Inflammatory macrophage treated with lipopolysaccharide for 1 hour (primary cell): ENCODE measurements around the gene SPAG16.
A peak's percentile ranks its signal among the peaks of the same experiment; 100 is the strongest.

Source experiments
- DNase-seq, 2 donors: peaks; one replicate each; pipeline ENCODE4 v3.0.0-alpha.2; 2020 to 2022

SPAG16 gene

DNA sequence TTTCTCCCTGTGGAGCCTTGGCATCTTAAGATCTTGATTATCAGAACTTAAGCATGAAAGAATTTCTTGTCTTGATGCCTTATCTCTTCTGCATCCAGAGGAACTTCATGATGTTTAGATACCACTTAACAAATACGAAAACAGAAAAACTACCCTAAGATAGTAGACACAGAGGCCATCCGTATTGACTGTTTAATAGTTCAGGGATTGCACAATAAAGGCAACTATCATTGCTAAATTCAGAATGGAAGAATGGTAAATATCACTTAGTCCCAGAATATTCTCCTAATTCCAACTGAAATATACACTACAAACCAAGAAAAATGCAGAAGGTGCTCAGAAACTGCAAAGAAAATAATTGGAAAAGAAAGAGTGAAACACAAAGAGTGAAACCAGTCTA, 912.0 kb downstream of the SPAG16 start:
- DNase-seq = no peak

DNA sequence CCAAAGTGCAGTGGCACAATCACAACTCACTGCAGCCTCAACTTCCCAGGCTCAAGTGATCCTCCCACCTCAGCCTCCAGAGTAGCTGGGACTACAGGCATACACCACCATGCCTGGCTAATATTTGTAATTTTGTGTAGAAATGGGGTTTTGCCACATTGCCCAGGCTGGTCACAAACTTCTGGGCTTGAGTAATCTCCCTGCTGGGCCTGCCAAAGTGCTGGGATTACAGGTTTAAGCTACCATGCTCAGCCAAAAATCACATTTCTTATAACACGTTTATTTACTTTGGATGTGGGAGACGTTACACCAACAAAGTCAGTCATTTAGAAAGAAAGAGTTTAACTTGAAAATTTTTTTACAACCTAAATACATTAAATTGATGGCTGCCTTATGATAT, 917.6 kb downstream of the SPAG16 start:
- DNase-seq = no peak

DNA sequence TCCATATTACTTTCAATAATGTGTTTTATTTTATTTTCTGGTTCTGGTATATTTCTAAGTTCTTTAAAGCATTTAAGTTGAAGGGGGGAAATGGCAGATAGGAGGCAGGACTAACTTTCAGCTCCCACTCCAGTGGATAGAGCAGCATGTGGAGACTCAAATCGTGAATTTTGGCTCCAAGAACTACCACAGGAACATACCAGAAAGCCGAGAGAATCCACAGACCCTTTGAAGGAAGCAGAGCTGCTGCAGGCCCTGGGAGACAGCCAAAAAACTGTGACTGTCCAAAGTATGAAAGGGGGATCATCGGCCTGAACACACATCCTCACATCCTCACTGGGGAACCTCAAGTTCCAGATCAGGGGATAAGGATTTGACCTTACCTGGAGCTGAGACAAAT, 919.0 kb downstream of the SPAG16 start:
- no peak for DNase-seq

DNA sequence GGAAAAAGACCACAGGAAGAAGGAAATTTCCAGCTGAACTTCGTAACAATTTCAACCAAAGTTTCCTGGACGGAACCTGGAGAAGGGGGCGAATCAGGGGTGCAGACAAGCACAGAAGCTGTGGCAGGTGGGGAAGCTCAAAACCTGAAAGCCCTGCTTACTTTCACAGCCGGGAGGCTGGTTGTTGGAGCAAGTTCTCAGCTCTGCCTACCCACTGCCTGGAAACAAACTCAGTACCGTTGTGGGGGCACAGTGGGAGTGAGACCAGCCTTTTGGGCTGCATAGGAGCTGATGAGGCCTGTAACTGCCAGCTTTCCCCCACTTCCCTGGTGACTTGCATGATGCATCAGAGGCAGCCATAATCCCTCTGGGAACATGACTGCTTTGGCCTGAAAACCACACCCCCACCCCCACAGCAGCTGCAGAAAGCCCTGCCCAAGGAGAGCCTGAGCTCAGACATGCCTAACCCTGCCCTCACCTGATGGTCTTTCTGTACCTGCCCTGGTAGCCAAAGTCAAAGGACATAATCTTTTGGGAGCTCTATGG, 919.6 kb downstream of the SPAG16 start:
- no peak for DNase-seq

DNA sequence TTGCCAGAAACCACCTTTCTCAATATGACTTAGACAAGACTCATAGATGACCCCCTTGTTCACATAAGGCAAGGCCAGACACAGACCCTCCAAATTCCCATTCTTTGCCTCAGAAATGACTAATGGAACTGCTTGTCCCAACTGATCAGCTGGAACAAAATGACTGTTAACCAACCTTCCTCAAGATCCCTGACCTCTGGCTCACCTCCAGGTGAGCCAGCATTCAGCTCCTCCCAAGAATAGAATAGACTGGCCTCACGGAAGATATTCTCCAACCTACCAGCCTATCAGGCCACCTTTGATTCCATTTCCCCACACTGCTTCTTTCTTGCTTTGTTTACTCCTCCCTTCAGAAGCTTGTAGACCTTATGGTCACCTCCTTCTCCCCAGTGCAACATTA, 930.8 kb downstream of the SPAG16 start:
- DNase-seq = no peak

DNA sequence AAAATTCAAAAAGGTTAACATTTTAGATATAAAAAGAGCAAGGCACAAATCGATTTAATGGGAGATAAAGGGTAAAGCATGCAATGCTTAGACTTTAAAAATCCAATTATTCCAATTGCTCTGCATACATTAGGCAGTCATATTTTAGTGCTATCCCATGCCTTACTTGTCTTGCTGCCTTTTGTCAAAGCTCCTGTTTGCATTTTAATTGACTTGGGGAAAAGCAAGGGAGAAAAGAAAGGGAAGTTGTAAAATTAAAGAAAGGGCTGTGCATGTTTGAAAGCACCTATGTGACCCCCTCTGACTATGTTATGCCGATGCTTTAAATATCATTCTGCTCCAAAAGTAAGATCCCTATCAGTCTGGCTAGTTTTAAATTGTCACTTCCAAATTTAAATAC, 932.9 kb downstream of the SPAG16 start:
- DNase-seq = no peak

DNA sequence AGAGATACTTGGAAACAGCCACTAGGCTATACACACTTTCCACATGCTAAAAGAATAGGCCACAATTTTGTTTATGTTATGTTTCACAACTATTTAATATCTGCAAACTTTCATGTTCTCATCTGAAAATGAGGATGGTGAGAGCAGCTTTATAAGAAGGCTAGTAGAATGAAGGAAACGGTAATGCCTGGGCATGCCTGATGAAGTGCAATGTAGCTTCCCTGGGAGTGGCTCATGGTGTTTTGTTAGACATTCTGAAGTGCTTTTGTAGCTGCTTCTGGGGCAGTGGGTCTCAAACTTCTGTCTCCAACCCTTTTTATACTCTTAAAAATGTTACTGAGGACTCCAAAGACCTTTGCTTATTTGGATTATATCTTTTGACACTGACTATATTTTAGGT, 933.3 kb downstream of the SPAG16 start:
- no peak for DNase-seq

DNA sequence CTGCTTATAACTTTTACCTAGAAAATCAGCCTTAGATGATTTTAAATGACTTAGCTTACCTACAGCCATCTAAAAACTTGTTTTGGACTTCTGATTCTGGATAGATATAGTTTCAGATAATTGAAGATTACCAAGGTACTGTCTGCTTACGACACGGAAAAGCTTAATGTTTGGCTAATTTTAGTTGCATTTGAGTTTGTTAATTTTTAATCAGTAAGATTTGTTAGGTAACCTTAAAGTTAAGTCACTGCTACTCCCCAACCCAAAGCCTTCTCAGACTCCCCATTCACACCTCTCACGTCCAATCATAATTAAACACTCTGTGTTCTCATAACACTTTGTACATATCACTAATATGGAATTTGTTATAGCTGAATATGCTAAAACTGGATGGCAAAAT, 936.0 kb downstream of the SPAG16 start:
- no peak for DNase-seq

DNA sequence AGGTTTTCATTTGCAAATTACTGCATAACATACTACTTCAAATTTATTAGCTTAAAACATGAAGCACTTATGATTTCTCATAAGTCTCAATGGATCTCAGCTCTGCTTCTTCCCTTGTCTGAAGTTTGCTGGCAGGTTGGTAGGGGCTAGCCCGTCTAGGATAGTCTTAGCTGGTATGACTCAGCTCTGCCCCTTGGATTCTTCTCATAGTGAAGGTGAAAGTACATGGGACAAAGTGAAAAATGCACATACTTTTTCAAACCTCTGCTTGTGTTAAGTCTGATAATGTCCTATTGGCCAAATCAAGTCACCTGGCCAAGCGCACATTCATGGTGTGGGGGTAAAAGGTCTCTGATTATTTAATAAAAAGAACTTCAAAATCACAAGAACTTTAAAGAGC, 941.8 kb downstream of the SPAG16 start:
- DNase-seq = no peak

DNA sequence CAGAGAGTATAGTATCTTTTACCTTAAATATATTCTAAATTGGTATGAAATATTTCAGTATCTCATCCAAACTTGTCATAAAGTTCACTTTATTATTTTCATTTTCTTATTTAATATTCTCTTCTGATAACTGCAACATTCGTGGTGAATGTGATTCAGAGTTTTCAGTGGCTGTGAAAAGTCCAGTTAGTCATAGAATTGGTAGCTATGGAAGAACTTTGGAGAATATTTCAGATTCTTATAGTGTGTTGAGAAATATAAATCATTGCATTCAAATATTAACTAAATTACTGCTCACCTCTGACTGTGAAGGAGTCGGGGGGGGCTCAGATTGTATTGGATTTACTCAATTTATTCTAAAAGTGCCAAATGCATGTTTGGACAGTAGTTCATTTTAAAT, 948.0 kb downstream of the SPAG16 start:
- DNase-seq = no peak

DNA sequence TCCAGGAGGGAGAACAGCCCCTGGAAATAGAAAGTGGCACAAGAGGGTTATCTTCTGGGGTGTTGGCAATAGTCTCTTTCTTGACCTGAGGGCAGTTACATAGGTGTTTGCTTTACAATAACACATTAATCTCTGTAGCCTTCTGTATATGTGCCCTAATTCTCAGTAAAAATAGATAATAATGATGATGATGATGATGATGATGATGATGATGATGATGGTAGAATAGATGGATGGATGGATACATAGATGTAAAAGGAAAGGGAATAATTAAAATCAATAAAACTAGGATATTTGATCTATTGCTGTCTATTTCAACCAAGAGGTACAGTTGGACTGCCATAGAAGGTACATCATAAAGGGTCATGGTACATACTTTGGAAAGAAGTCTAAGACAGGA, 948.9 kb downstream of the SPAG16 start:
- no peak for DNase-seq

DNA sequence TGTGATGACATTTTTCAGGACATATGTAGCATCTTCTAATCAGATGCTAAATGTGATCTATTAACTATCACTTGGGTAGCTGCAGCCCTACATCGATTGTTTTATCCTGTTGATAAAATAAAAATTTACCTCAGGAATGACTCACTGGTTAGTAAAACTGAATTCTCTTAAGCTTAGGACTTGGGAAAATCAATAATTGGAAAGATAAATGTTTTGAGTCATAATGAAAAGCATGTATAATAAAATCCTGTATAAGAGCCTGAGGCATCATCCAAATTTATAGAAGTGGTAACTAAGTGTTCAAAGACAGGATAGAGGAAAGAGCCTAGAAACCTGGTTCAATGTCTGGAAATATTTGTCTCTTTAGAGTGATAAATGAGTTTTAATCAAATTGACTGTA, 958.5 kb downstream of the SPAG16 start:
- DNase-seq = no peak

DNA sequence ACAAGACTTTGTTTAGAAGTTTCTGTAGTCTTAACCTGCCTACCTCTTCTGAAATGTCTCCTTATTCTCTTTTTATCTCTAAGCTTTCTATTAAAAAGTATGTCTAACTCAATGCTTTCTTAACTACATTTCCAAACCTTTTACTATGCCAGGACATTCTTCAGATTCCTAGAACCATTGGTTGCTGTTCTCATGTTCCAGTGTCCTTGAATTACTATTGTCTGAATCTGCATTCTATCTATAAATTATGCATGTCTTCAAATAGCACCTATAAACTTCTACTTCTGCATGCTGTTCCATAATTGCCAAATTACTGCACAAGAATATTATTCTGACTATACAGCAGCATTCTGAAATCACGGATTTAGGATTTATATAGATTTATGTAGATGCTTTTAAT, 960.6 kb downstream of the SPAG16 start:
- no peak for DNase-seq

DNA sequence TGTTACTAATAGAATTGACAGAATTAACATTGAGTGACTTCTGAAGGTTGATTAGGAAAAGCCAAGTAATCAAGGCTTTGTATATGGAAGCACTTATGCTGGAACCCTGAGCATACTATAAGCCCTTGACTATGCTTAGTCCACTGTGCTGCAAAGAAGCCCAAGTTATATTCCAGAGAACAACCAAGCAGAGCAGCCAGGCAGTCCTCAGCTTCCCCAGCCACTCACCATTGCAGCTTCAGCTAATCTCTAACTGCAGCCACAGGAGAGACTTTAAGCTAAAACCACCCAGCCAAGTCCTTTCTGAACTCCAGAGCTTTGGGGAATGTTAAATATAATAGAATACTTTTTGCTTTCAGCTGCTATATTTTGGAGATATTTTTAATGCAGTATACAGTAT, 962.2 kb downstream of the SPAG16 start:
- DNase-seq = no peak

DNA sequence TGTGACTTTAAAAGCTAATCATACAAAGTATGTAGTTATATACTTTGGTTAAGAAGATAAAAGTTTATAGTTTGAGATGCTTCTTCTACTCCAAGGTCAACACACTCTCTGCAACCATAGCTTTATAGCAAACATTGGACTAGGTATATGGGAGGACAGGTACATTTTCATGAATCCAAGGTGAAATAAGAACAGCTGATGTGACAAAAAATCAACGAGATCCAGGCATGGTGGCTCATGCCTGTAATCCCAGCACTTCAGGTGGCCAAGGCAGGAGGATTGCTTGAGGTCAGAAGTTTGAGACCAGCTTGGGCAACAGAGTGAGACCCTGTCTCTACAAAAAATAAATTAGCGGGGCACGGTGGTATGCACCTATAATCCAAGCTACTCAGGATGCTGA, 963.3 kb downstream of the SPAG16 start:
- no peak for DNase-seq

DNA sequence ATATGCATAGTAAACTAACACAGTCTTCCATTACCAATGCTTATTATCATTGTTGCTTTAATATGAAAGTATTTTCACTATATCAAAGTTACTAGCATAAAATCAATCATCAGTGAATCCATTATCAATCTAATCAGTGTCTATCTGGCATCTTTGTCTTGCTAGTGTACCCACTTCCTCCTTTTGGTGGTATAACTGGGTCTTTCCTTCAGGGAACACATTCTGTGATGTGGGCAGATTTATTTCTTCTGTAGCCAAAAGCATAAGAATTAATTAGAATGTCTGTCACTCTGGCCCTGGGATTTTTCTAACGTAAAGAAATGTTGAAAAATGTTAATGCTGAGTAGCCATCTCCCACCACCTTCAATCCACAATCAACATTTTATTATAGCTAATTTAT, 970.8 kb downstream of the SPAG16 start:
- DNase-seq = no peak

DNA sequence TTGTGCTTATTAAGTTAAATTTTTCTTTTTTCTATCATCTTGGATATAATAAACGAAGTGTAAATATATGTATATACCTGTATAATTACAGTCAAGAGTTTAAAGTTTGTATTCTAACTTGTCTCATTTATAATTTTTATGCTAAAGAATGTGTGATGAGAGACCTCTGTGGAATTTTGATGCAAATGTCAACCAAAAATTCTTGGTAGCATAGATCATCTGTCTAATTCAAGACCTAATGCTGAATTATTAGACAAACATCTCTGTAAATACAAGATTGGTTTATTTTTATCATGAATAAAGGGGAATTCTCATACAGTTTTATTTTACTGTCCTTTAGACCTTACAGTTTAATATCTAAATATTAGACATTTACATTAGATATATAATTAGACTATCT, 977.4 kb downstream of the SPAG16 start:
- no peak for DNase-seq

DNA sequence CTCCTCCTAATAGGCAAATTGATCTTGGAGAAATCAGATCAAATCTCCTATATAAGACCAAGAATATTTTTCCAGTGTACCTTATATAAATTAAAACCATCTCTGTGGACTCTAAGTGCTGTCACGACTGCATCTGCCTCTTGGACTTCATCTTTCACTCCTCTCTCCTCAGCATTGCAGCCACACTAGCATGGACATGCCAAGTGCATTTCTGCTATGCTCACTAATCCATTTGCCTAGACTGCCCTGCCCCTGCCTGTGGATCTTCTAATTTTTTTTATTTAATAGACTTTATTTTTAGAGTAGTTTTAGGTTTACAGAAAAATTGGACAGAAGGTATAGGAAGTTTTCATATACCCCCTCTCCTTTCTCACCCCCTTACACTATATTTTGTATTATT, 979.9 kb downstream of the SPAG16 start:
- DNase-seq = no peak

DNA sequence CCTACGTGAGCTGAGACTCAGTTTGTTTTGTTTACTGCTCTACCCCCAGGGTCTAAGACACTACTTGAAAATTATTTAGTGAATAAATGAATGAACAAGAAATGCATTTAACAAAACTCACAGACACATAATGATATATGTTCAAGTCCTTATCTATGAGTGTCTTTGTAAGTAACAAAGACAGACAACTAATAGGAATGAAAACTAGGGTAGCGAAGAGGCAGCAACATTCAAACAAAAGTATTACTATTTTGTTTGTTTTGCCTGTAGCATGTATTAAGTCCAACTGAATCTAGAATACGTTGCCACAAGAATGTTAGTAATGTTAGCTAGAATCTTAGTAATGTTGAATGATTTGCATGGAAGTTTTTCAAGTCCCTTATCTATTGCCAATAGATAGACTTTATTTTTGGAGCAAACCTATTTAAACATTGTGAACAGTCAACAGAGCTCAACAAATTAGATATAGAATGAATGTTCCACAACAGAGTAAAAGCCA, 981.8 kb downstream of the SPAG16 start:
- DNase-seq = no peak

DNA sequence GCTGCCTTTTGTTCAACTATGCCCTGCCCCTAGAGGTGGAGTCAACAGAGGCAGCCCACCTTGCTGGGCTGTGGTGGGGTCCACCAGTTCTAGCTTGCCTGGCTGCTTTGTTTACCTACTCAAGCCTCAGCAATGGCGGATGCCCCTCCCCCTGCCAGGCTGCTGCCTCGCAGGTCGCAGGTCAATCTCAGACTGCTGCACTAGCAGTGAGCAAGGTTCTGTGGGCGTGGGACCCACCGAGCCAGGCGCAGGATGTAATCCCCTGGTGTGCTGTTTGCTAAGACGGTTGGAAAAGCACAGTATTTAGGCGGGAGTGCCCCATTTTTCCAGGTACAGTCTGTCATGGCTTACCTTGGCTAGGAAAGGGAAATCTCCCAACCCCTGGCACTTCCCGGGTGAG, 993.6 kb downstream of the SPAG16 start:
- no peak for DNase-seq

DNA sequence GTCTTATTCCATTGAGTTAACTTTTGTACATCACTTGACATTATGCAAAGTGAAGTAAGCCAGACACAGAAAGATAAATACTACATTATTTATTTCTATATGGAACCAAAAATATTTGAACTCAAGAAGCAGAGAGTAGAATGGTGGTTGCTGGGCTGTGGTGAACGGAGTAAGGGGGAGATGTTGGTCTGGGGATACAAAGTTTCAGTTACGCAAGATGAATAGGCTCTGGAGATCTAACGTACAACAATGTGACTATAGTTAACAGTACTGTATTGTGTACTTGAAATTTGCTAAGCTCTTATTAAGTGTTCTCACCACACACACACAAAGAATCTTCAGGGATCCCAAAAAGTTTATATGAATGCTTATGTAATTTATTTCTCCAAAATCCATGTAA, 1001.7 kb downstream of the SPAG16 start:
- DNase-seq = no peak

DNA sequence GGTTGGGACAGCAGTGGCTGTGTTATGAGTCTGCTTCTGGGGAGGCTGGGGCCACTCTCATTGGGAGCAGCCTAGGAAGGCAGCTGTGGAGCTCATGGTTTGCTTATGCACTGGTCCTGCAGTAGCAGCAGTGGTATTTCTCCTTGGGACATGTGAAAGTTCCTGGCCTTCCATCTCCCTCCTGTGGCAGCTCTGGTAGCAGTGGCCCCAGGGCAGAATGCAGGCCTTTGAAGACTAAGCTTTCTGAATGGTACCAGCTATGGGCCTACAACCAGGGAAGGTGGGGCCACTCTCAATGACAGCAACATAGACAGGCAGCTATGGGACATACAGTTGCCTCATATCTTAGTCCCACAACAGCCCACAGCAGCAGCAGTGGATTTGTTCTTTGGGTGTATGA, 1009.3 kb downstream of the SPAG16 start:
- DNase-seq = no peak

DNA sequence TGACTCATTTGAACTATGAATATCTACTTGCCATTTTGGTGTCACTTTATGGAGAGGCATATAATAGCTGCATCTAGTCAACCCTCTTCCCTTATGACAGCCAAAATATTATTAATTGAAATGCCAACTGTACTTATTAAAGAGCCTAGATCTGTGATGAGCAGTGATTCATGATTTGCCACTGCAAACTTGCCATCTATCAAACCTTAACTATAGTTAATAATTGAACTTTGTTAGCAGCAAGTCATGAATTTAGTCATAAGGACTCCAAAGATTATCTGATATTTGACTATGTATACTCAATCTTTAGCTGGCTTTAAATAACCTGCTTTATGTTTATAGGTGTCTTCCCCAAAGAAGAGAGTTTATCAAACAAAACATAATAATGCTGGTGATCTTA, 1010.2 kb downstream of the SPAG16 start:
- DNase-seq = no peak

DNA sequence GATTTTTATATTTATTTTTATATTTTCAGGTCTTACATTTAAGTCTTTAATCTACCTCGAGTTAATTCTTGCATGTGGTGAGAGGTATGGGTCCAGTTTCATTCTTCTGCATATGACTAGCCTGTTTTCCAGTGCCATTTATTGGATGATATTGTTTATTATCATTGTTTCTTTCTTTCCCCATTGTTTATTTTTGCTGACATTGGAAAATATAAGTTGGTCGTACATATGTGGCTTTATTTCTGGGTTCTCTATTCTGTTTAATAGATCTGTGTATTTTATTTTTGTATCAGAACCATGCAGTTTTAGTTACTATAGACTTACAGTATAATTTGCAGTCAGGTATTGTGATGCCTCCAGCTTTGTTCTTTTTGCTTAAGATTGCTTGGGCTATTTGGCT, 1013.2 kb downstream of the SPAG16 start:
- no peak for DNase-seq

DNA sequence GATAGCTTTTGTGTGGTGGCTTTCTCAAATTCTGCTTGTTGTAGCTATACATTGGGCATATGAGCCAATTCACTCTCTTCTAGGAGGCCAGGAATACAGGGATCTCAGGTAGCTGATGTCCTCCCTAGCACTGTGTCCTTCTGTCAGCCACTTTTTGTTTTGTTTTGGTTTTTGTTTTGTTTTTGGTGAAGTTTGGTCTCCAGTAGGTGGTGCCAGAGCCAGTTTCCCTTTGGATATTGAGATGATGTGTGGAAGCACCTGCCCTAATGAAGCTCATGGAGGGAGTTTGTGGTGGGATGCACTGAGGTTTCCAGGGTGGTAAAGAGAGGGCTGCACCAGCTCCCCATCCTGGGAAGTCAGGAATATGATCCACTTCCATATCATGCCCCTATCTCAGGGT, 1026.1 kb downstream of the SPAG16 start:
- DNase-seq = peak in 1 of 2 donors; percentile 3

DNA sequence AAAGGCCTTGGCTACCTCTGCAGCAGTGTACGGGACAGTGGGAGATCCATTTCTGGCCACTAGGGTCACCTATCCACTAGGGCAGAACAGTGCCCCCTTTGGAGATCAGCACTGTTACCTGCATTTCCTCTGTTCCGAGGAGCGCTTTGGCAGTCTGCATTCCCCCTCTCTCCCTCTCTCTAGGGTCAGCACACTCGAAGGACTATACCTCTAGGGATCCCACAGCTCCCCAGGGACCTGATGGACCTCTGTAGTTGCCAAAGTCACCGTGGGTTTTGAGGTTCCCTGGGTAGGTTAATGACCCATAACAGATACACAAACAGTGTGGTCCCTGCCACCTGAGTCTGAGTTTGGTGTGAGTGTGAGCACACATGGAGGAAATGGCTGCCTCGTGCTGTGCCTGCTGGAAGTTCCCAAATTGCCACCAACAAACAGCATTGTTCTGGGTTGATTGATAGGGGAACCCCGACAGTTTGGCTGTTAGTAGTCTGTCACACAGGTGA, 1026.8 kb downstream of the SPAG16 start:
- no peak for DNase-seq
